22Rv1 (cell line): ENCODE measurements around the gene RPRD1A.

Experiments used
- CTCF ChIP-seq: fragments of 450-650 bp; IDR thresholded peaks from 2 replicates; pipeline ENCODE4 v1.5.1; 2017; ENCODE audit warnings: mild to moderate bottlenecking
- ZFX ChIP-seq: fragments of 450-650 bp; IDR thresholded peaks from 2 replicates; pipeline ENCODE4 v1.6.1; 2017; ENCODE audit warnings: antibody characterized with exemption, borderline replicate concordance

- TF ChIP-seq CTCF: no peak
- TF ChIP-seq ZFX: no peak
Measured at GRCh38 chr18:36108196-36108595, 40.8 kb upstream of the RPRD1A start.
